GM18507 (cell line): ENCODE measurements around the gene HOXA9.

Experiments used
- DNase-seq: peaks from one replicate; pipeline ENCODE4 v3.0.0; 2011; ENCODE audit warnings: low read depth; ENCODE audit not compliant: insufficient read length; ENCODE audit errors: extremely low spot score
- FAIRE-seq: peaks from 2 replicates; lab custom pipeline; 2011; peaks lifted over from hg19 to GRCh38; lab: Jason Lieb, UNC

The HOXA9 gene

GRCh38 chr7:27189997-27190748, 24.8 kb upstream of the HOXA9 start:
- FAIRE-seq = no peak
- no peak for DNase-seq

DNA sequence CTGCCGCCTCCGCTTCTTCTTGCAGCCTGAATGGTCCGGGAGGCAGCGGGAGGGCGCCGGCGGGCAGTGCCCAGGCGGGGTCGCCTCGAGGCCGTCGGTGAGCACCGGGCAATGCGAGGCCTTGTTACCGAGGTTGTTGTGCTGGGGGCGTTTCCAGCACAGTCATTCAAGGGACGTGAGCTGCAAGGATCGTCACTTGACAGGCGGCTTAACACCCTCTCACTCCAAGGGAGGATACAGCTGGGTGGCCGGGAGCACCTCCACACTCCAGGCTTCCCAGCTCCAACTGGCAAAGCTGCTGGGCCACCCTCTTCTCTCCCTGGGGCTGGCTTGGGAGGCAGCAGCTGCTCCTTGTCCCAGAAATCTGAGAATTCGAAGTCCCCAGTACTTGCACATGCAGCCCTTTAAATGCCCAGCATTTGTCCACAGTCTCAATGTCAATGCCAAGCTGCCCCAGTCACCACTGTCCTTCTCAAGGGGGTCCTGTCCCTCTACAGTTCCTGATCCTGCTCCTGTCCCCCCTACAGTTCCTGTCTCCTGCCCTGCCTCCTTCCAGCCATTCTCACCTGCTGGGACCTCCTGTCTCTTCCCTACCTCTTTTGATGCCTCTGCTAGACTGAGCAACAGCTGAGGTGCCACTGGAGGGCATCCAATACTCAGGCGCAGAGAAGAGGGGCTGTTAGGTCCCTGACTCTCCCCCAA, 24.1 kb upstream of the HOXA9 start:
- DNase-seq = no peak
- FAIRE-seq = no peak

GRCh38 chr7:27188386-27189294, 23.3 kb upstream of the HOXA9 start:
- FAIRE-seq (no peak), DNase-seq (no peak)

DNA sequence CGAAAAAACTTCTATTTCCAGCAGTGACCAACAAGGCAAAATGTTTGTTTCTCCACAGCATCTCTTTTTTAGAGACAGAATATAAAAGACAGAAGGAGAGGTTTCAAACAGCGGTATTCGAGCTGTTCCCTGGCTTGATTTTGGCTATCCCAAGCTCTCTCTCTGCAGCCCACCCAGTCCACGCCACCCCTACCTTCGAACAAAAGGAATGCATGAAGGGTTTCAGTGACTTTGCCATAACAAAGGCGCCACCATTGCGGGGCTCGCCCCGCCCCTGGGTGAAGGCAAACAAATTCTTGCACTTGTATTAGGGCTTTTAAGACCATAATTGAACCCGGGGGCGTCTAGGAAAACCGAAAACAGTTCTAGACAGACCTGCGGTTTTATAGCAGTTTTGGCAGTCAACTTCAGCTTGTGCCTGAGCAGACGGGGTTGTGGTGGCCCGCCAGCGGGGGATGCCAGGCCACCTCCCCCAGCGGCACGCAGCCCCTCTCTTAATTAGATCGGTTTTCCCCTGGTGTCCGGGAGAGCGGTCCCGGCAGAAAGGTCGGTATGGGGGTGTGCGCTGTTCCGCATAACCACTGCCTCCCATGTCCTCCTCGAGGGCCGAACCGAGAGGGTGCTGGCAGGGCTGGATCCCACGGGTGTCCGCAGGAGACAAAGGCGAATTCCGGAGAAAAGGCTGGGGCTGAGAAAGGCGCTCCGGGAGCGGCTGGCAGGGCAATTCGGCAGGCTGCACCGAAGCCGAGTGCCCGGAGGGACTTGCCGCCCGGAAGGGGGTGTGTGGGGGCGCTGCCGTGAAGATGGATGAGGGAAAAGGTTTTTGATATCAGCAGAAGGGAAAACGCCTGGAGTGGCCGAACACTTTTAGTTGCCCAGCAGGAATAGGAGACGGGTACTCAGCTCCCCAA, 22.4 kb upstream of the HOXA9 start:
- no peak for FAIRE-seq

GRCh38 chr7:27186668-27187474, 21.5 kb upstream of the HOXA9 start:
- DNase-seq (no peak), FAIRE-seq (no peak)

More for the DNA sequence above, 22.4 kb upstream of the HOXA9 start:
- no peak for DNase-seq

DNA sequence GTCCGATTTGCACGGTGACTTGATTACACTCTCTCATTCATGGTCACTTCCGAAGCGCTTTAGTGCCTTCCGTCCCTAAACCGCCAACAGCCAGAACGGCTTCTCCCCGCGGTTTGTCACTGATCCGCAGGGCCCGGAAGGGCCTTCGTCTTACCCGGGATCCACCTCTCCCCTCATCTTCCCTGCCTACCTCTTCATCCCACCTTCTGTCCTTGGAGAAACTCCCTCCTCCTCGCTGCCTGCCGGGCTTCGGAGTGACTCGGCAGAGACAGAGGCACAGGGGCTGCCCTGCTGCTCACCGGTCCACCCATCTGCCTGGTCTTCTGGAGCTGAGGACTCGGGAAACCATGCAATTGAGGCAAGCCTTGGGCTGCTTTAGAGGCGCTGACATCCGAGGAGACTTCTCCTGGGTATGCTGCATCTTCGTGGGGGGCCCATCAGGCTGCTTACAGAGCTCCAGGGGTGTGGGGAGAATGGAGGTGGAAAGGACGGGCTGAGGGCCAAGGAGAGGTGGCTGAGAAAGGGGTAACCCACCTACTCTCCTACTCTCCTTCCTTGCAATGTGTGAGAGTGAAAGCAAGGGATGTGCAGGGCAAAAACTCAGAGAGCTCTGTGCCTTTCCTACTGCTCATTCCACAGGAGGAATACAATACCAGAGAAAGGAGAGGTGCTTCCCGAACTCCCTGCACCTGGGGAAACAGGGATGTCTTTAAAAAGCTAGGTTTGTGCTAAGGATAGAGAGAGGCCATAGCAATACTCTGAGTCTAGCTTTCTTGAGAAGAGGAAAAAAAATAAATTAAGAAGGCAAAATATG, 20.7 kb upstream of the HOXA9 start:
- DNase-seq (no peak), FAIRE-seq (no peak)

GRCh38 chr7:27185013-27185853, 19.9 kb upstream of the HOXA9 start, which contains the start of gene HOXA11:
Gene HOXA11 (minus strand): TSS chr7:27185232. CDS start chr7:27185144, 88 bp downstream.
- DNase-seq (no peak), FAIRE-seq (no peak)

DNA sequence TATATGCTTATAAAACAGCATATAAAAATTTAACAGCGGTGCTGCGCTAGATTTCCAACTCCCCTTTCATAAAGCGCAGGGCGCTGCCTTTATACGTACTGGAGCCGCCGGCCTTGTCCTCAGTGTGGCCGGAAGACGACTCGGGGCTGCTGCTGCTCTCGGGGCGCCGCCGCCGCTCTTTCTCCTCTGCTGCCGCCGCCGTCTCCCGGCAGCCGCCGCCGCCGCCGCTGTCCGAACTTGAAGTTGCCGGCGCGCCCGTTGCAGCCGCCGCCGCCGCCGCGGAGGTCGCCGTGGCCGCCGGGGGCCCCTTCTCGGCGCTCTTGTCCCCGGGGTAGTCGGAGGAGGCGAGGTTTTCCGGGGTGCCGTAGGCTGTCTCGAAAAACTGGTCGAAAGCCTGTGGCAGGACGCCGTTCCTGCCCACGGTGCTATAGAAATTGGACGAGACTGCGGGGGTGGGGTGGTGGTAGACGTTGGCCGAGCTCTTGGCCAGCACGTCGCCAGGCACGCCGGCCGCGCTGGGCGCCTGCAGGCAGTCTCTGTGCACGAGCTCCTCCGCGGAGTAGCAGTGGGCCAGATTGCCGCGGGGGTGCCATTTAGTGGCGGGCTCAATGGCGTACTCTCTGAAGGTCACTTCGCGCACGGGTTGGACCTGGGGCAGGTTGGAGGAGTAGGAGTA, 19.1 kb upstream of the HOXA9 start:
- DNase-seq (no peak), FAIRE-seq (no peak)

DNA sequence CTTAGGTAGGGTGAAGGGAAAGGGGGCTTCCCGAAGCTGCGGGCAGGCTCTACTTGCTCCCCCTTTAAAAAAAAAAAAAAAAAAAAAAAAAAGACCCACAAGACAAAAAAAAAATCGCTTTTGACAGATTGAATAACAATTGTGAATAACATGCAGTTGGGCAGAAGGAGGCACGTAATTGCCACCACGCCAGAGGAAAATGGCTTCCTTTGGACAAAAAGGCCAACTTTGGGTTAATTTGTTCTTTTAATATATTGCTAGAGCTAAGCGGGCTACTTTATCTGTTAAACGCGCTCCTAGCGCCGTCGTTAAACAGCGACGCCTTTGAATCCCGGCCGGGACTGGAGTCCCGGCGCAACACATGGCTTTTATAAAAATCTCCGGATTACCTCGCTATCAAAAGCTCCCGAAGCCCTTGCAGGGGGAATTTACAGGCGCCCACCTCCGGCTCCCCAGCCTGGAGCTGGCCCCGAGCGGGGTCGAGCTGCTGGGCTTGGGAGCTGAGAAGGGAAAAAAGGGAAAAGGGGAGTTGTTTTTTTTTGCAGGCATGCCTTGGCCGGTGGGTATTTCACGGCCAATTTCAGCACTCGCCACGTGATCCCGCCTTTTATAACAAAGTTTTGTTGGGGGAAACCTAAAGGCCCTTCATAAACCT, 18.5 kb upstream of the HOXA9 start:
- DNase-seq = no peak
- no peak for FAIRE-seq

DNA sequence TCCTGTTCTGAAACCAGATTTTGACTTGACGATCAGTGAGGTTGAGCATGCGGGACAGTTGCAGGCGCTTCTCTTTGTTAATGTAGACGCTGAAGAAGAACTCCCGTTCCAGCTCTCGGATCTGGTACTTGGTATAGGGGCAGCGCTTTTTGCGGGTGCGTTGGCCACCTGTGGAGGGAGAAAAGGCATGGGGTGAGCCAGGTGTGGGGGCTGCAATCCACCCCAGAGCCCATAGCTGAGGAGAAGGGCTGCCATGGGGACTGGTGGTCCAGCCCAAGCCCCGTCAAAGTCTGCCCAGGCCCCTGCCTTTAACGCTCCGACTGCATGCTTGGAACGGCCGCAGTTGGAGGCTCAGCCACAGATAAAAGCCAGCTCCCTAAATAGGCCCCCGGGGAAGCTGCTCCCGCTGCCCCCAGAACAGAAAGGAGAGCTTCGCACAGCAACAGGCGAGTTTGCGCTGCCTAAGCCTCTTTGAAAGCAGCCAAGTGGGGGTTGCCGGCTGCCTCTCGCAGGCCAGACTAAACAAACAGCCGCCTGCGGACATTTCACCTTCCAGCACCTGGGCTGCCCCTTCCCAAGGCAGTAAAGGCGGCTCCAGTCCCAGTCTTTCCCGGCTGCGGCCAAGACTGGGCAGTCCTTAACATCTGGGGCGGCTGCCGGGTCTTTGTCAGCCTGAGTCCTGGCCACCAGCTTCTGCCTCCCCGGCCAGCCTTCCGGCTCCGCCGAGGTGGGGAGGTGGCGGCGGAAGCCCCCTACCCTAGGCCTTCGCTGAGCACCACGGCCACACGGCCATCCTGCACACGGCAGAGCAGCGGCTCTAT, 17.7 kb upstream of the HOXA9 start:
- DNase-seq (no peak), FAIRE-seq (no peak)

DNA sequence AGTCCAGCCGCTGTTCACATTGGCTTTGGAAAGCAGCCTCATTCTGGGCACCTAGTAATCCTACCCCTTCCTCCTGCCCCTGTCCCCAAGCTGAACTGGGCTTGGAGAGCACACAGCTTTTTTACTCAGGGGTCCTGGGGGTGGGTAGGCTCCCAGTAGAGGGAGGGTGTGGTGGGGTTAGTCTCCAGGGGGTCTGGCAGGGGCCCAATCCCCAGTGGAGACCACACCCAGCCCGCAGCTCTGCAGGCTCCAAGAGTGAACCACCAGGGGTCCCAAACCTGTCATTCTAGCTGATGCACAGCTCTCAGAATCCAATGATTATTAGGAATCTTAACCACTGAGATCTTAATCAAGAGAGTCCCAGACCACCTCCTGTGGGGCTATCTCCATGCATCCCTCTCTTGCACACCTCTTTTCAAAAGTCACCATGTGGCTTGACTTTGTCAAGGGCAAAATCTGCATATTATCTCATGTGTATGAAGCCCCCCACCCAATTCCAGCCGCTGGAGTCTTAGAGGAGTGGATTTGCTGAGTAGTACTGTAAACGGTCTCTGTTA, 17.0 kb upstream of the HOXA9 start:
- DNase-seq (no peak), FAIRE-seq (no peak)

GRCh38 chr7:27181795-27182275, 16.5 kb upstream of the HOXA9 start:
- DNase-seq (no peak), FAIRE-seq (no peak)

DNA sequence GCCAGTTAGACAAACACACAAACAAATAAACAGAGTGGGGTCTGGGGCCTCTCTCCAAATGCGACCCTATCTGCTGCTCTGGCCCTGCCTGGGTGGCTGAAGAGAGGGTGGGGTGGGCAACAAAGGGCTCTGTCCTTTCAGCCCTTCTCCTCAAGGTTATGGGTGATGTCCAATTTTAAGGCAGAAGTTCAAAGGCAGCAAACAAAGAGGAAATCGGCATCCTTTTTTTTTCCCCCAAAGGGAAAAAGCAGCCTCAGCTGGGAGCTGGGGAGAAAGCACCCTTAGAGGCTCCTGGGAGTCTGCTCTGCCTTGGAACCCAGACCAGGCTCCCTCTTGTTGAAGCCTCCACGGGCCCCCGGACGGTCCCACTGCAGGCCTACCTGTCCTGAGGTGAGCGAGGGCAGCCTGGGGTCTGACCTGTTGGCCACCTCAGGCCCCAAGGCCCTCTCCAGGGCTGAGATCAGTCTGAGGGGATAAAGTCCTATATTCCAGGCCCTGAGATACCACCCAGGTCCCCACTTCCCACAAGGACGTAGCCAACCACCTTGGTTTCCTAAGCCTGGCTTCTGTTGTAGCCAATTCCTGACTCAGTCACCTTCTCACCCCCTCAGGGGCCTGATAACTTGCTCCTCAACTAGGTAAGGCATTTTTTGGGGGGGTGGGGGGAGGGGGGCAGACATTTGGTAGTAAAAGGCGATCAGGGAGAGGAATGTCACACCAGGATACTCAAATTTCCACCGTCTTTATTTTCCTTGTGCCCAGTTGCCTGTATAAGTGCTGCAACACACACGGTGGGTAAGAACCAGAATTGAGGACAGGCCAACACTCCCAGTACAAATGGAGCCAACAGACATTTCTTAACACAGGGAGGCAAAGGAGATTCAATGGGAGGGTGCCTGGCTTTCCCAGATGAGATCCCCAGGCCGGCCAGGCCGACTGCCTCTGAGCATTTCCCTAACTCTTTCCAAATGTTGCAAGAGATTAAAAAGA, 15.4 kb upstream of the HOXA9 start:
- DNase-seq = no peak
- no peak for FAIRE-seq
